Neural cell (in vitro differentiated cells): ENCODE data around the gene MS4A18.

Experiments used
- EZH2 ChIP-seq: fragments of 200-600, 300-800 bp; shearing (Covaris generic), sonication (generic); IDR thresholded peaks from 2 replicates; pipeline ENCODE4 v1.6.1; 2014; ENCODE audit warnings: antibody characterized with exemption, low read length, borderline replicate concordance, mild to moderate bottlenecking; ENCODE audit not compliant: insufficient read depth, poor library complexity, severe bottlenecking
- POLR2AphosphoS5 ChIP-seq: IDR thresholded peaks from 2 replicates; pipeline ENCODE4 v1.6.1; 2012
- TAF1 ChIP-seq: IDR thresholded peaks from 2 replicates; pipeline ENCODE4 v1.6.1; 2012; ENCODE audit warnings: low read depth
- TF ChIP-seq, protein P1 (sequence below): fragments of 450-650 bp; IDR thresholded peaks from 2 replicates; pipeline ENCODE4 v1.5.1; 2014; ENCODE audit warnings: antibody characterized with exemption, mild to moderate bottlenecking, moderate library complexity; ENCODE audit not compliant: poor library complexity, severe bottlenecking

DNA sequence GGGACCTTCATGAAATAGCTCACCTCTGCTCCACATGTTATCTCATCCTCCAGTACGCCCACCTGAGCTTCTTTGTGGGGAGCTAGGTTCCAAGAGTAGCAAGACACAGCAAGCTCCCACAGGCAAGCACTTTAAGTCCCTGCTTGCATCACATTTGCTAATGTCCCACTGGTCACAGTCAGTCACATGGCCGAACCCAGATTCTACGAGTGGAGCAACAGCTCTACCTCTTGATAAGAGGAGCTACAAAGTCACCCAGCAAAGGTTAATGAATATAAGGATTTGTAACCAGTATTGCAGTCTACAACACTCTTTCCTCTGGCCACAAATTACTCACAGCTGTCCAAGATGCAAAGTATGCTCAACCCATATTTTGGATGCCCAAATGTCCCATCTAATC, 16.9 kb downstream of the MS4A18 start:
- TF ChIP-seq, protein P1, sequence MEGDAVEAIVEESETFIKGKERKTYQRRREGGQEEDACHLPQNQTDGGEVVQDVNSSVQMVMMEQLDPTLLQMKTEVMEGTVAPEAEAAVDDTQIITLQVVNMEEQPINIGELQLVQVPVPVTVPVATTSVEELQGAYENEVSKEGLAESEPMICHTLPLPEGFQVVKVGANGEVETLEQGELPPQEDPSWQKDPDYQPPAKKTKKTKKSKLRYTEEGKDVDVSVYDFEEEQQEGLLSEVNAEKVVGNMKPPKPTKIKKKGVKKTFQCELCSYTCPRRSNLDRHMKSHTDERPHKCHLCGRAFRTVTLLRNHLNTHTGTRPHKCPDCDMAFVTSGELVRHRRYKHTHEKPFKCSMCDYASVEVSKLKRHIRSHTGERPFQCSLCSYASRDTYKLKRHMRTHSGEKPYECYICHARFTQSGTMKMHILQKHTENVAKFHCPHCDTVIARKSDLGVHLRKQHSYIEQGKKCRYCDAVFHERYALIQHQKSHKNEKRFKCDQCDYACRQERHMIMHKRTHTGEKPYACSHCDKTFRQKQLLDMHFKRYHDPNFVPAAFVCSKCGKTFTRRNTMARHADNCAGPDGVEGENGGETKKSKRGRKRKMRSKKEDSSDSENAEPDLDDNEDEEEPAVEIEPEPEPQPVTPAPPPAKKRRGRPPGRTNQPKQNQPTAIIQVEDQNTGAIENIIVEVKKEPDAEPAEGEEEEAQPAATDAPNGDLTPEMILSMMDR: no peak
- TF ChIP-seq POLR2AphosphoS5: no peak
- no peak for TF ChIP-seq EZH2
- TF ChIP-seq TAF1: no peak
